GM23338 (cell line): ENCODE results near the gene COX6B1. TPM values are rescaled to one million over a fixed set of nuclear protein-coding genes. Genes with fewer than 3 reads are reported as not detected.
A peak's percentile ranks its signal among the peaks of the same experiment; 100 is the strongest.

Experiments used
- ATAC-seq: fragments of 200-7000 bp; cut with Tn5 transposase; 3 replicates; pipeline ENCODE4 v1.9.1; 2020
- DNase-seq: peaks from one replicate; pipeline ENCODE4 v3.0.0-alpha.2; 2015; ENCODE audit warnings: low spot score
- H2AFZ ChIP-seq: fragments of 200-600 bp; sonication (generic); 2 replicates; pipeline ENCODE4 v1.8.0; 2016; ENCODE audit warnings: antibody characterized with exemption, mild to moderate bottlenecking, moderate library complexity
- H3F3A ChIP-seq: fragments of 200-600 bp; sonication (generic); replicated peaks from 2 replicates; pipeline ENCODE4 v1.8.0; 2017; ENCODE audit warnings: antibody characterized with exemption, mixed run types, low read depth
- H3K27ac ChIP-seq: fragments of 200-600 bp; sonication (generic); 2 replicates; pipeline ENCODE4 v1.6.1; 2016; ENCODE audit warnings: low read depth
- H3K27me3 ChIP-seq: fragments of 200-600 bp; sonication (generic); 2 replicates; pipeline ENCODE4 v1.8.0; 2016; ENCODE audit warnings: mild to moderate bottlenecking, mixed run types, moderate library complexity; ENCODE audit not compliant: insufficient read depth
- H3K36me3 ChIP-seq: fragments of 200-600 bp; sonication (generic); 2 replicates; pipeline ENCODE4 v1.8.0; 2016; ENCODE audit warnings: mild to moderate bottlenecking; ENCODE audit not compliant: insufficient read depth
- H3K4me1 ChIP-seq: fragments of 200-600 bp; sonication (generic); 2 replicates; pipeline ENCODE4 v1.8.0; 2016; ENCODE audit warnings: mild to moderate bottlenecking, moderate library complexity; ENCODE audit not compliant: insufficient read depth
- H3K4me2 ChIP-seq: fragments of 200-600 bp; sonication (generic); 2 replicates; pipeline ENCODE4 v1.7.1; 2017; ENCODE audit warnings: mixed run types
- H3K4me3 ChIP-seq: fragments of 200-600 bp; sonication (generic); 2 replicates; pipeline ENCODE4 v1.6.1; 2016; ENCODE audit warnings: mixed run types
- H3K79me2 ChIP-seq: fragments of 200-600 bp; sonication (generic); replicated peaks from 2 replicates; pipeline ENCODE4 v1.8.0; 2017; ENCODE audit warnings: mild to moderate bottlenecking; ENCODE audit not compliant: insufficient read depth
- H3K9me2 ChIP-seq: fragments of 200-600 bp; sonication (generic); 2 replicates; pipeline ENCODE4 v1.8.0; 2017; ENCODE audit not compliant: insufficient read depth
- H4K20me1 ChIP-seq: fragments of 200-600 bp; sonication (generic); replicated peaks from 2 replicates; pipeline ENCODE4 v1.8.0; 2017; ENCODE audit warnings: mild to moderate bottlenecking; ENCODE audit not compliant: insufficient read depth
- H3K27ac Mint-ChIP-seq: 2 replicates; pipeline ENCODE4 v1.8.0; 2020; ENCODE audit warnings: inconsistent platforms, mild to moderate bottlenecking, moderate library complexity, mixed read lengths
- H3K27me3 Mint-ChIP-seq: 3 replicates; pipeline ENCODE4 v1.8.0; 2022; ENCODE audit warnings: low read depth, mild to moderate bottlenecking, moderate library complexity, mixed read lengths, inconsistent platforms; ENCODE audit not compliant: insufficient read depth, poor library complexity
- H3K36me3 Mint-ChIP-seq: 3 replicates; pipeline ENCODE4 v1.8.0; 2021; ENCODE audit warnings: low read depth, mild to moderate bottlenecking, inconsistent platforms, moderate library complexity, mixed read lengths
- H3K4me1 Mint-ChIP-seq: 3 replicates; pipeline ENCODE4 v1.8.0; 2020; ENCODE audit warnings: mild to moderate bottlenecking, inconsistent platforms, mixed read lengths
- H3K4me3 Mint-ChIP-seq: 3 replicates; pipeline ENCODE4 v1.8.0; 2021; ENCODE audit warnings: moderate library complexity, mild to moderate bottlenecking, inconsistent platforms, mixed read lengths
- H3K9me3 Mint-ChIP-seq: 3 replicates; pipeline ENCODE4 v1.8.0; 2020; ENCODE audit warnings: moderate library complexity, mild to moderate bottlenecking, inconsistent platforms, mixed read lengths
- CREB1 ChIP-seq: fragments of 250-450 bp; sonication (Bioruptor Pico); IDR thresholded peaks from 2 replicates; pipeline ENCODE4 v1.5.0; 2020; ENCODE audit warnings: low read depth, mild to moderate bottlenecking, moderate library complexity
- EZH2 ChIP-seq: fragments of 200-600 bp; sonication (generic); IDR thresholded peaks from one replicate; pipeline ENCODE4 v1.8.0; 2017; ENCODE audit warnings: antibody characterized with exemption, mild to moderate bottlenecking, low read depth; ENCODE audit not compliant: unreplicated experiment
- NANOG ChIP-seq: IDR thresholded peaks from 2 replicates; pipeline ENCODE4 v1.6.1; 2016; ENCODE audit warnings: antibody characterized with exemption, borderline replicate concordance
- STAT1 ChIP-seq: IDR thresholded peaks from one replicate; pipeline ENCODE4 v1.6.1; 2016; ENCODE audit warnings: antibody characterized with exemption; ENCODE audit not compliant: unreplicated experiment
- ZNF114 ChIP-seq: fragments of 250-450 bp; sonication (Bioruptor Pico); IDR thresholded peaks from 2 replicates; pipeline ENCODE4 v1.5.0; 2020; ENCODE audit warnings: mild to moderate bottlenecking, moderate library complexity
- polyA plus RNA-seq: library from polyadenylated mRNA; unstranded; fragments of >200 nt; fragmentation: Nextera tagmentation; extraction: Ambion mirVana; gene quantifications from 2 replicates; pipeline ENCODE4 v1.2.1, GENCODE V29; 2016
- total RNA-seq: library from RNA; depleted of rRNA; stranded (reverse); fragments of >200 nt; shearing (Covaris generic); gene quantifications from 2 replicates; pipeline ENCODE4 v1.2.3, GENCODE V29; 2014
- TF ChIP-seq, protein P1 (sequence below), 2 experiments: fragments of 200-600 bp in 1 of 2; sonication (generic) in 1 of 2; conservative IDR thresholded peaks; 2 replicates each; pipeline versions ENCODE4 v1.5.1 to v1.6.1; 2016 to 2017; ENCODE audit warnings: antibody characterized with exemption in 2 of 2, low read depth in 2 of 2, mild to moderate bottlenecking in 2 of 2, moderate library complexity in 1 of 2
- TF ChIP-seq, protein P2 (sequence below): IDR thresholded peaks from 2 replicates; pipeline ENCODE4 v1.6.1; 2016; ENCODE audit warnings: antibody characterized with exemption
- TF ChIP-seq, protein P3 (sequence below): fragments of 250-450 bp; sonication (Bioruptor Pico); IDR thresholded peaks from 2 replicates; pipeline ENCODE4 v1.5.0; 2020; ENCODE audit warnings: mild to moderate bottlenecking, moderate library complexity
- TF ChIP-seq, protein P4 (sequence below): IDR thresholded peaks from one replicate; pipeline ENCODE4 v1.6.1; 2018; ENCODE audit warnings: antibody characterized with exemption; ENCODE audit not compliant: unreplicated experiment

The COX6B1 gene
- total and polyA plus RNA-seq, 2 experiments from 2014 or later = 564 to 1,532 TPM

DNA sequence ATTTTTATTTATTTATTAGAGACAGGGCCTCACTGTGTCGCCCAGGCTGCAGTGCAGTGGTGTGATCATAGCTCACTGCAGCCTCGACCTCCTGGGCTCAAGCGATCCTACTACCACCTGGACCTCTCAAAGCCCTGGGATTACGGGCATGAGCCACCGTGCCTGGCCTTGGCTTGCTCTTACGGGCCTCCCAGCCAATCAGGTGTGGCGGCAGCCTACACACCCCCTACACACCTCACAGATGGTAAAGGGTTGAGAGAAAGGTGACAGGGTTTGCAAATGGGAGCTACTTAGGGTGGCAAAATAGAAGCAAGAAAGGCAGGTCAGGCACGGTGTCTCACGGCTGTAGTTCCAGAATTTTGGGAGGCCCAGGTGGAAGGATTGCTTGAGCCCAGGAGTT lies 55.2 kb downstream of the COX6B1 start:
- H3K36me3 ChIP-seq = no peaks in the 10 kb centered on the region
- no peaks in the 10 kb centered on the region for H4K20me1 ChIP-seq
- peaks cover 8% of the 10 kb centered on the region; the same call in 1 of the 2 replicates for H3K4me1 ChIP-seq
- Mint-ChIP-seq H3K27me3 (peaks cover 31% of the 10 kb centered on the region), H3K27ac (no peak overlapping the region), H3K4me3 (no peak overlapping the region; the same call in 2 of the 3 replicates), H3K36me3 (no peaks in the 10 kb centered on the region), H3K4me1 (peaks cover 2% of the 10 kb centered on the region; the same call in 1 of the 3 replicates), H3K9me3 (peaks cover 6% of the 10 kb centered on the region; the same call in 2 of the 3 replicates)
- H3K4me2 ChIP-seq = peak overlapping the region; percentile 83
- H3K27me3 ChIP-seq = peaks cover 24% of the 10 kb centered on the region
- peak; percentile 65 for DNase-seq
- no peak overlapping the region; the same call in 1 of the 2 replicates for H2AFZ ChIP-seq
- no peaks in the 10 kb centered on the region for H3K79me2 ChIP-seq
- peak; percentile 47 for ATAC-seq
- H3F3A ChIP-seq = no peaks in the 10 kb centered on the region
- peak overlapping the region; percentile 75 for H3K4me3 ChIP-seq
- TF ChIP-seq EZH2 (no peak), ZNF114 (no peak)
- no peaks in the 10 kb centered on the region for H3K9me2 ChIP-seq
- H3K27ac ChIP-seq = no peak overlapping the region

DNA sequence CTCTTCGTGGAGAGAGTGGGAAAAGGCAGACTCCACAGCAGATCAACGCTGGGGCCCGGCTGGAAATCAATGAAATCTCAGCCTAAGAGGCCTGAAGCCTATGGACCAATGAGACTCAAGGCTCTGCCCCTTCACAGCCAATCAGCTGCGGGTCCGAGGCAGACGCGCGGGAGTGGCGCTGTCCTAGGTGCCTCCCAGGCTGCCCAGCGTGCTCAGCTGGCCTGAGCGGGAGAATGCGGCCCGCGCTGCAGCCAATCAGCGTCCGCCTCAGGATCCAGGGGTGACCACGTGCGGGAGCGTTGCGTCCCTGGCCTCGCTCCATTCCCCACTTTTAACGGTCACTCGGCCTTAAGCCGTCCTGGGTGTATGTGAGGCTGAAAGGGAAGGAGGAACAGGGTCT lies 56.1 kb downstream of the COX6B1 start, which contains the start of gene ZBTB32:
Gene ZBTB32 (plus strand): TSS at position 341 of the 400 bp plus-strand sequence. CDS start 10,069 bp downstream, outside the sequence.
- Histone ChIP-seq H3K4me2 (no peak within 1 kb of the TSS), H3K9me2 (no peaks in the 10 kb centered on the region), H4K20me1 (no peaks in the 10 kb centered on the region), H3K36me3 (no peaks in the 10 kb centered on the region), H3K79me2 (no peaks in the 10 kb centered on the region), H3K4me1 (peaks cover 8% of the 10 kb centered on the region; the same call in 1 of the 2 replicates), H3K27ac (no peak within 1 kb of the TSS), H3F3A (no peaks in the 10 kb centered on the region), H3K4me3 (no peak within 1 kb of the TSS; the same call in 1 of the 2 replicates), H2AFZ (no peak within 1 kb of the TSS), H3K27me3 (peaks cover 24% of the 10 kb centered on the region)
- Mint-ChIP-seq H3K9me3 (peaks cover 6% of the 10 kb centered on the region; the same call in 2 of the 3 replicates), H3K27ac (no peak within 1 kb of the TSS), H3K4me3 (no peak within 1 kb of the TSS; the same call in 1 of the 3 replicates), H3K4me1 (peaks cover 2% of the 10 kb centered on the region; the same call in 1 of the 3 replicates), H3K27me3 (peaks cover 31% of the 10 kb centered on the region), H3K36me3 (no peaks in the 10 kb centered on the region)
- DNase-seq = peak; percentile 90
- TF ChIP-seq CREB1 (CRISPR knock-in tag) (peak; percentile 81), ZNF114 (no peak), STAT1 (no peak), NANOG (no peak)
- TF ChIP-seq, protein P1, sequence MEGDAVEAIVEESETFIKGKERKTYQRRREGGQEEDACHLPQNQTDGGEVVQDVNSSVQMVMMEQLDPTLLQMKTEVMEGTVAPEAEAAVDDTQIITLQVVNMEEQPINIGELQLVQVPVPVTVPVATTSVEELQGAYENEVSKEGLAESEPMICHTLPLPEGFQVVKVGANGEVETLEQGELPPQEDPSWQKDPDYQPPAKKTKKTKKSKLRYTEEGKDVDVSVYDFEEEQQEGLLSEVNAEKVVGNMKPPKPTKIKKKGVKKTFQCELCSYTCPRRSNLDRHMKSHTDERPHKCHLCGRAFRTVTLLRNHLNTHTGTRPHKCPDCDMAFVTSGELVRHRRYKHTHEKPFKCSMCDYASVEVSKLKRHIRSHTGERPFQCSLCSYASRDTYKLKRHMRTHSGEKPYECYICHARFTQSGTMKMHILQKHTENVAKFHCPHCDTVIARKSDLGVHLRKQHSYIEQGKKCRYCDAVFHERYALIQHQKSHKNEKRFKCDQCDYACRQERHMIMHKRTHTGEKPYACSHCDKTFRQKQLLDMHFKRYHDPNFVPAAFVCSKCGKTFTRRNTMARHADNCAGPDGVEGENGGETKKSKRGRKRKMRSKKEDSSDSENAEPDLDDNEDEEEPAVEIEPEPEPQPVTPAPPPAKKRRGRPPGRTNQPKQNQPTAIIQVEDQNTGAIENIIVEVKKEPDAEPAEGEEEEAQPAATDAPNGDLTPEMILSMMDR (conservative IDR thresholded peaks at IDR 0.05; ENCODE audit: low read depth in 2 of 2) = no peak
- TF ChIP-seq, protein P2, sequence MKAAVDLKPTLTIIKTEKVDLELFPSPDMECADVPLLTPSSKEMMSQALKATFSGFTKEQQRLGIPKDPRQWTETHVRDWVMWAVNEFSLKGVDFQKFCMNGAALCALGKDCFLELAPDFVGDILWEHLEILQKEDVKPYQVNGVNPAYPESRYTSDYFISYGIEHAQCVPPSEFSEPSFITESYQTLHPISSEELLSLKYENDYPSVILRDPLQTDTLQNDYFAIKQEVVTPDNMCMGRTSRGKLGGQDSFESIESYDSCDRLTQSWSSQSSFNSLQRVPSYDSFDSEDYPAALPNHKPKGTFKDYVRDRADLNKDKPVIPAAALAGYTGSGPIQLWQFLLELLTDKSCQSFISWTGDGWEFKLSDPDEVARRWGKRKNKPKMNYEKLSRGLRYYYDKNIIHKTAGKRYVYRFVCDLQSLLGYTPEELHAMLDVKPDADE = no peak
- TF ChIP-seq, protein P3, sequence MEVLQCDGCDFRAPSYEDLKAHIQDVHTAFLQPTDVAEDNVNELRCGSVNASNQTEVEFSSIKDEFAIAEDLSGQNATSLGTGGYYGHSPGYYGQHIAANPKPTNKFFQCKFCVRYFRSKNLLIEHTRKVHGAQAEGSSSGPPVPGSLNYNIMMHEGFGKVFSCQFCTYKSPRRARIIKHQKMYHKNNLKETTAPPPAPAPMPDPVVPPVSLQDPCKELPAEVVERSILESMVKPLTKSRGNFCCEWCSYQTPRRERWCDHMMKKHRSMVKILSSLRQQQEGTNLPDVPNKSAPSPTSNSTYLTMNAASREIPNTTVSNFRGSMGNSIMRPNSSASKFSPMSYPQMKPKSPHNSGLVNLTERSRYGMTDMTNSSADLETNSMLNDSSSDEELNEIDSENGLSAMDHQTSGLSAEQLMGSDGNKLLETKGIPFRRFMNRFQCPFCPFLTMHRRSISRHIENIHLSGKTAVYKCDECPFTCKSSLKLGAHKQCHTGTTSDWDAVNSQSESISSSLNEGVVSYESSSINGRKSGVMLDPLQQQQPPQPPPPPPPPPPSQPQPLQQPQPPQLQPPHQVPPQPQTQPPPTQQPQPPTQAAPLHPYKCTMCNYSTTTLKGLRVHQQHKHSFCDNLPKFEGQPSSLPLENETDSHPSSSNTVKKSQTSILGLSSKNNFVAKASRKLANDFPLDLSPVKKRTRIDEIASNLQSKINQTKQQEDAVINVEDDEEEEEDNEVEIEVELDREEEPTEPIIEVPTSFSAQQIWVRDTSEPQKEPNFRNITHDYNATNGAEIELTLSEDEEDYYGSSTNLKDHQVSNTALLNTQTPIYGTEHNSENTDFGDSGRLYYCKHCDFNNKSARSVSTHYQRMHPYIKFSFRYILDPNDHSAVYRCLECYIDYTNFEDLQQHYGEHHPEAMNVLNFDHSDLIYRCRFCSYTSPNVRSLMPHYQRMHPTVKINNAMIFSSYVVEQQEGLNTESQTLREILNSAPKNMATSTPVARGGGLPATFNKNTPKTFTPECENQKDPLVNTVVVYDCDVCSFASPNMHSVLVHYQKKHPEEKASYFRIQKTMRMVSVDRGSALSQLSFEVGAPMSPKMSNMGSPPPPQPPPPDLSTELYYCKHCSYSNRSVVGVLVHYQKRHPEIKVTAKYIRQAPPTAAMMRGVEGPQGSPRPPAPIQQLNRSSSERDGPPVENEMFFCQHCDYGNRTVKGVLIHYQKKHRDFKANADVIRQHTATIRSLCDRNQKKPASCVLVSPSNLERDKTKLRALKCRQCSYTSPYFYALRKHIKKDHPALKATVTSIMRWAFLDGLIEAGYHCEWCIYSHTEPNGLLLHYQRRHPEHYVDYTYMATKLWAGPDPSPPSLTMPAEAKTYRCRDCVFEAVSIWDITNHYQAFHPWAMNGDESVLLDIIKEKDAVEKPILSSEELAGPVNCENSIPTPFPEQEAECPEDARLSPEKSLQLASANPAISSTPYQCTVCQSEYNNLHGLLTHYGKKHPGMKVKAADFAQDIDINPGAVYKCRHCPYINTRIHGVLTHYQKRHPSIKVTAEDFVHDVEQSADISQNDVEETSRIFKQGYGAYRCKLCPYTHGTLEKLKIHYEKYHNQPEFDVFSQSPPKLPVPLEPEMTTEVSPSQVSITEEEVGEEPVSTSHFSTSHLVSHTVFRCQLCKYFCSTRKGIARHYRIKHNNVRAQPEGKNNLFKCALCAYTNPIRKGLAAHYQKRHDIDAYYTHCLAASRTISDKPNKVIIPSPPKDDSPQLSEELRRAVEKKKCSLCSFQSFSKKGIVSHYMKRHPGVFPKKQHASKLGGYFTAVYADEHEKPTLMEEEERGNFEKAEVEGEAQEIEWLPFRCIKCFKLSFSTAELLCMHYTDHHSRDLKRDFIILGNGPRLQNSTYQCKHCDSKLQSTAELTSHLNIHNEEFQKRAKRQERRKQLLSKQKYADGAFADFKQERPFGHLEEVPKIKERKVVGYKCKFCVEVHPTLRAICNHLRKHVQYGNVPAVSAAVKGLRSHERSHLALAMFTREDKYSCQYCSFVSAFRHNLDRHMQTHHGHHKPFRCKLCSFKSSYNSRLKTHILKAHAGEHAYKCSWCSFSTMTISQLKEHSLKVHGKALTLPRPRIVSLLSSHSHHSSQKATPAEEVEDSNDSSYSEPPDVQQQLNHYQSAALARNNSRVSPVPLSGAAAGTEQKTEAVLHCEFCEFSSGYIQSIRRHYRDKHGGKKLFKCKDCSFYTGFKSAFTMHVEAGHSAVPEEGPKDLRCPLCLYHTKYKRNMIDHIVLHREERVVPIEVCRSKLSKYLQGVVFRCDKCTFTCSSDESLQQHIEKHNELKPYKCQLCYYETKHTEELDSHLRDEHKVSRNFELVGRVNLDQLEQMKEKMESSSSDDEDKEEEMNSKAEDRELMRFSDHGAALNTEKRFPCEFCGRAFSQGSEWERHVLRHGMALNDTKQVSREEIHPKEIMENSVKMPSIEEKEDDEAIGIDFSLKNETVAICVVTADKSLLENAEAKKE (CRISPR knock-in tag) = no peak
- TF ChIP-seq, protein P4, sequence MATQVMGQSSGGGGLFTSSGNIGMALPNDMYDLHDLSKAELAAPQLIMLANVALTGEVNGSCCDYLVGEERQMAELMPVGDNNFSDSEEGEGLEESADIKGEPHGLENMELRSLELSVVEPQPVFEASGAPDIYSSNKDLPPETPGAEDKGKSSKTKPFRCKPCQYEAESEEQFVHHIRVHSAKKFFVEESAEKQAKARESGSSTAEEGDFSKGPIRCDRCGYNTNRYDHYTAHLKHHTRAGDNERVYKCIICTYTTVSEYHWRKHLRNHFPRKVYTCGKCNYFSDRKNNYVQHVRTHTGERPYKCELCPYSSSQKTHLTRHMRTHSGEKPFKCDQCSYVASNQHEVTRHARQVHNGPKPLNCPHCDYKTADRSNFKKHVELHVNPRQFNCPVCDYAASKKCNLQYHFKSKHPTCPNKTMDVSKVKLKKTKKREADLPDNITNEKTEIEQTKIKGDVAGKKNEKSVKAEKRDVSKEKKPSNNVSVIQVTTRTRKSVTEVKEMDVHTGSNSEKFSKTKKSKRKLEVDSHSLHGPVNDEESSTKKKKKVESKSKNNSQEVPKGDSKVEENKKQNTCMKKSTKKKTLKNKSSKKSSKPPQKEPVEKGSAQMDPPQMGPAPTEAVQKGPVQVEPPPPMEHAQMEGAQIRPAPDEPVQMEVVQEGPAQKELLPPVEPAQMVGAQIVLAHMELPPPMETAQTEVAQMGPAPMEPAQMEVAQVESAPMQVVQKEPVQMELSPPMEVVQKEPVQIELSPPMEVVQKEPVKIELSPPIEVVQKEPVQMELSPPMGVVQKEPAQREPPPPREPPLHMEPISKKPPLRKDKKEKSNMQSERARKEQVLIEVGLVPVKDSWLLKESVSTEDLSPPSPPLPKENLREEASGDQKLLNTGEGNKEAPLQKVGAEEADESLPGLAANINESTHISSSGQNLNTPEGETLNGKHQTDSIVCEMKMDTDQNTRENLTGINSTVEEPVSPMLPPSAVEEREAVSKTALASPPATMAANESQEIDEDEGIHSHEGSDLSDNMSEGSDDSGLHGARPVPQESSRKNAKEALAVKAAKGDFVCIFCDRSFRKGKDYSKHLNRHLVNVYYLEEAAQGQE = peak; percentile 89
- ATAC-seq = peak; percentile 68
